GM21390 (cell line): ENCODE measurements around the gene SNX9.
"Not testable (repeated sequence)": the region's sequence is repeated elsewhere in the genome, so short reads cannot be mapped to it uniquely, and the experiment has no call there.

Source experiments
- ATAC-seq: cut with Tn5 transposase; IDR thresholded peaks from one replicate; pipeline ENCODE4 v1.9.1; 2021; ENCODE audit not compliant: unreplicated experiment

SNX9 gene

GRCh38 chr6:157967486-157967885 is 144.4 kb downstream of the SNX9 start:
- ATAC-seq = no peak

DNA sequence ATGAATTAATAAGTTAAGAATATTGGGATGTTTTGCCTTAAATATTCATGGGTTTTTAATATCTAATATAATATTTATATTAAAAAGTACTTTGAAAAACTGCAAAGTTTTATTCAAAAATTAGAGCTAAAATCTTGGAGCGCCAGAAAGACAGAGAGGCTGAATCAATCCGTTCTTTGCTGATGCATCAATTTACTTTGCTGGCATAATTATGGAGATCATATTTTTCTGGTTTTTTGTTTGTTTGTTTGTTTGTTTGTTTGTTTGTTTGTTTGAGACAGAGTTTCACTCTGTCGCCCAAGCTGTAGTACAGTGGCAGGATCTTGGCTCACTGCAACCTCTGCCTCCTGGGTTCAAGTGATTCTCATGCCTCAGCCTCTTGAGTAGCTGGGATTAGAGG is 149.1 kb downstream of the SNX9 start:
- not testable (repeated sequence) for ATAC-seq

GRCh38 chr6:157974341-157974894 is 151.4 kb downstream of the SNX9 start:
- no peak for ATAC-seq

GRCh38 chr6:157974967-157975366 is 151.9 kb downstream of the SNX9 start:
- no peak for ATAC-seq

GRCh38 chr6:157975456-157975855 is 152.4 kb downstream of the SNX9 start:
- no peak for ATAC-seq

DNA sequence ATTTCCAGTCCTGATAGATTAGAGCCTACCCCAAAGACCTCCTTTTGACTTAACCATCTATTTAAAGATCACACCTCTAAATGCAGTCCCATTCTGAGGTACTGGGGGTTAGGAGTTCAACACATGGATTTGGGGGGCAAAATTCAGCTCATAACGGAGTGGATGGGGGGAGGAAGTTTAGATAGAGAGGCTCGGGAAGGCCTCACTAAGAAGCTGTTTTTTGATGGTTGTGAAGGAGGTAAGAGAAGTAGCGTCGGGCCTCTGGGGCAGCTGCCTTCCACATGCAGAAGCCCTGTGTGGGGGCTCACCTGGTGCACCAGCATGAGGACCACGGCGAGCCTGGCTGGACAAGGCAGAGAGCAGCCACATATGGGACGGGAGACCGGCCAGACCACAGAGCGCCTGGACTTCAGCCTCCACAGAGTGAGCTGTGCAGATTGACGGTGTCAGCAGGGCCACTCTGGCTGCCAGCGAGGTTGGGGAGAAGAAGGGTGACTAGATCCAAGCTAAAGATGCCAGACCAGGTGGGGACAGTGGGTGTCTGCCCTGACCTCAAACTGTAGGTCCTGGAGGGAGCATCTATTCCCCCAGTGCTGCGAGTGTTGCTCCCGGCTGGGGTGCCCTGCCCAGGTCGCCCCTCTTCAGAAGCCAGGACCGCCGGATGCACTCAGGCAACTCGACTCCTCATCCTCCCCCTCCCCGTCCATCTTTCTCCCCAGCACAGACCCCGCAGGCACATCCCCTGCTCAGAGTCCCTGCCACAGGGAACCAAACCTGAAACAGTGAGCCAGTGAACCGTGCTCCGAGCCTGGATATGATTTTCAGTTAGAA is 153.5 kb downstream of the SNX9 start:
- ATAC-seq = no peak

DNA sequence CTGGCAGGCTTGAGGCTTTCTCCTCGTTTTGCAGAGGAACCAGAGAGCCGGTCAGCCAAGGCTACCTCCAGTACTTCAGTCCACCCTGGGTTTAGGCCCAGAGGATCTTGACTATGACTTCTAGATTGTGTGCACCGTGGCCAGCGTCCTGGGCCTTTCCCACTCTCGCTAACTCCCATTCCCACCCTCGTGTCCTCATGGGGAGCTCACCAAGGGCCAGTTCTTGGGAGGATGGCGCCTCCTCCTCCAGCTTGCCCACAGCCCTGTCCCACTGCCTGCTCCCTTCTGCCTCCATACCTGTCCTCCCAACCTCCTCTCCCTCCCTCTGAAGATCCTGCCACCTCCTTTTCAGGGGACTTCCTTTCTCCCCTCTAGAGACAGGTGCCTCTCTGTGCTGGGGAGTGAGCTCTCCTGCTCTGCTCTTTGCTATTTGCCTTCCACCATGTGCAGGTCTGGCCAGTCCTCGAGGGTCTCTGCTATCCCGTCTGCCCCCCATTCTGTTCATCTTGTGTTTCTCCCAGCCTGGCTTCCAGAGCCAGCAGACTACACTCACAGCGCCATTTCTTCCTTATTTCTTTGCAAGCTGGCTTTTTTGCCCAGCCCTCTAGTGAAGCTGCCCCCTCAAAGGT is 154.2 kb downstream of the SNX9 start:
- ATAC-seq = no peak

DNA sequence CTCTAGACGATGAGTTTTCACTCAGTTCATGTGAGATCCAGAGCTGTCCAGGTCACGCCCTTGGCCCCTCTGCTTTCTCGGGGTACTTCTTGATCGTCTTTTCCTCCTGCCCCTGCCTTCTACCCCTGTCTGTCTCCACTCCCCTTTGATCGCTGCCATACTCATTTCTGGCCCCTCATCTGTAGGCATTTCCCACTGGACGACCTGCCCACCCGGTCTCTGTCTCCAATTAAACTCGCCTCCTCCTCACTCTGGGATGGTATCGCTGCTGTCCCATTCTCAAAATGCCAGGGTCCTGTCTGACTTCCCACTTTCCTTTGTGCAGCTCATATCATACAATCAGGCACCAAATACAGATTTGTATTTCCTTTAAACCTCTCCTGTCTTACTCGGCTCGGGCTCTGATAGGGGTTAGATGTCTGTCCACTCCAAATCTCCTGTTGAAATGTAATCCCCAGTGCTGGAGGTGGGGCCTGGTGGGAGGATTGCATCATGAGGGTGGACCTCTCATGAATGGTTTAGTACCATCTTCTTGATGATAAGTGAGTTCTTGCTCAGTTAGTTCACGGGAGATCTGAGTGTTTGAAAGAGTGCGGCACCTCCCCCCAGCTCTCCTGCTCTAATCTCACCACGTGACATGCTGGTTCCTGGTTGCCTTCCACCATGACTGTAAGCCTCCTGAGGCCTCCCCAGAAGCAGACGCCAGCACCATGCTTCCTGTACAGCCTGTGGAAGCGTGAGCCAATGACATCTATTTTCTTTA is 155.2 kb downstream of the SNX9 start:
- ATAC-seq = no peak

- ATAC-seq = peak; percentile 19
These were observed 157.5 kb downstream of the SNX9 start for GRCh38 chr6:157980288-157981131.

DNA sequence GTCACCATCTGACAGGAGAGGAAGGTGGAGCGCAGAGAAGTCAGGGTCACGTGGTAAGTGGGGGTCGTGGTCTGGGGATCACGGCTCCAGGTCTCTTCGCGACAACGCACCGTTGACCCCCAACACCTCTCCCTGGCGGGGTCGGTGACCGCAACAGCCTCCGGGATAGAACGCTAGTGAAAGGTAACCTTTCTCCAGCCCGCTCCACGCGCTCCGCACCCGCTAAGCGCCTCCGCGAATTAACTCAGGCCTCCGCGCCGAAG is 158.0 kb downstream of the SNX9 start:
- no peak for ATAC-seq

- peak; percentile 84 for ATAC-seq
These were observed 158.5 kb downstream of the SNX9 start, which contains the start of gene SYNJ2 for GRCh38 chr6:157981395-157982101. Gene SYNJ2, plus strand, starts transcription at chr6:157981863. Its CDS starts 99 bp downstream, at chr6:157981962.

DNA sequence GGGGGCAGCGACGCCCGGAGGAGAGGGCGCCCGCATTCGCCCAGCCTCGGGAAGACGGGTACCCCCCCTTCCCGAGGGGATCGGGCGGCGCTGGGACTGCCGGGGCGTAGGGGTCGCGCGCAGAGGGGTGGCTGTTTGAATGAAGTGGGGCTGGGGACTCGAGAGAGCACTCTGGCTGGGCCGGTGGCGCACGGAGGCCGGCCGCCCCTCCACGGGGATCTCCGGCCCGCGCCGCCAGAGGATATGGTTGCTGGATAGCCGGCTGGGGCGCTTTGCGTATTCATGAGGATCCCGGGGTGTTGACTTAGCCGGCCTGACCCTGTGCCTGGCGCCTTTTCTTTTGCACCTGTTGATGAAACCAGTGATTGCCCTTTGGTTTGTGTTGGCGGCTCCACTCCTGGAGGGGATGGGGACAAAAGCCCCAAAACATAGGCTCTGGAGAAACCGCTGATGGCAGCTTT is 159.1 kb downstream of the SNX9 start:
- peak; percentile 35 for ATAC-seq

DNA sequence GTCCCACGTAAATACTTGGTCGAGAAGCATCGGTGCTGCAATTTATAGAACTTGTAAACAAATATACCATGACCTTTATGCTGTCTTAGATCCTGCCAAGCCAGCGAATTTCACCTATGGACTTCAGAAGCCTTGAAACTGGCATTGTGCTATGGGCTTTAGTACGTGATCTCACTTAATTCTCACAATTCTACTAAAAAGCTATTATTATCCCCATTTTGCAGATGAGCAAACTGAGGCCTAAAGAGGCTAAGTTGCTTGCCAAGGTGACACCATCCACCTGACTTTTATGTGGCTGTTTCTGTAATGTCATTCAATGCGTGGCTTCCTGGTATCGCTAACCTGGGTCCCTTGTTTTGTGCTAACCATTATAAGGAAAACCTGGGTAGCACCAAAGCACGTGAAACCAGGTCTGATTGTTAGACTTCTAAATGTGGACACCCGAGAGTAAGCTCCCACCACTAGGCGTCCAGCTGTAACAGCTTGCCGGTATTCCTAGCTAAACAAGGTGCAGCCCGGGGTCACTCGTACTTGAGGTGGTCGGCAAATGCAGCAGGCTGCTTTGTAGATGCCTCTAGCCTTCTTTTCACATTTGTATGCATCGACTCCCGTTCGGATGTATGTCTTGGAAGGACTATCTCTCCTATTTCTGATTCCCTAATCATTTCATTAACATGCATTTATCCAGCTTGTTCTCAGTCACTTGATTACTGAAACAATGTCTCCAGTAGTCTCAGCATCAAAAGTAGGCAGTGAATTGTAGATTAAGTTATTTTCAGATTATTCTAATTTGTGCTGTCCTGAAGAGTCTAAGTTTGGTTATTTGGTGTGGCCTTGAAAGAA is 159.7 kb downstream of the SNX9 start:
- no peak for ATAC-seq

DNA sequence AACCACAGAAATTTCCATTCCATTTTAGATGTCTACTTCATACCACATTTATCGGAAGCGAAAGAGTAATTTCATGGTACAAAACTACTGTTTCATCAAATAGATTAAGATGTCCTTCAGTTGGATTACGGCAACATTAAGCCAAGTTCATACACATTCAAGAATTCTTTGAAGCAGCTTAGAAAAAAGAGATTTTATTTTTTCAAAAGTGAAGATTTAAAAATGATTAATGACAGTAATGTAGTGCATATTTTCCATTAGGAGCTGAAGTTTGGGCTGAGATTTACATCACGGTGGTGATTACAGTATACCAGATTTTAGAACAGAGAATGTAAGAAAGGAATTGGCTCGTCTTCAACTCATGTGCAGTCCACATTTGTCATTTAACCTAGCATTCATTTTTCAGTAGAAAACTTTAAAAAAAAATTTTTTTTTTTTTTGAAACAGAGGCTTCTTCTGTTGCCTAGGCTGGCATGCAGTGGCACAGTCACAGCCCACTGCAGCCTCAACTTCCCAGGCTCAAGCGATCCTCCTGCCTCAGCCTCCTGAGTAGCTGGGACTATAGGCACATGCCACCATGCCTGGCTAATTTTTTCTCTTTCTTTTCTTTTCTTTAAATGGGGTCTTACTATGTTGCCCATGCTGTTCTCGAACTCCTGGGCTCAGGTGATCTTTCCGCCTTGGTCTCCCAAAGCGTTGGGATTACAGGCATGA is 160.5 kb downstream of the SNX9 start:
- no peak for ATAC-seq

GRCh38 chr6:157984128-157984527 is 161.1 kb downstream of the SNX9 start:
- no peak for ATAC-seq

- no peak for ATAC-seq
These were observed 161.7 kb downstream of the SNX9 start for GRCh38 chr6:157984686-157985225.

DNA sequence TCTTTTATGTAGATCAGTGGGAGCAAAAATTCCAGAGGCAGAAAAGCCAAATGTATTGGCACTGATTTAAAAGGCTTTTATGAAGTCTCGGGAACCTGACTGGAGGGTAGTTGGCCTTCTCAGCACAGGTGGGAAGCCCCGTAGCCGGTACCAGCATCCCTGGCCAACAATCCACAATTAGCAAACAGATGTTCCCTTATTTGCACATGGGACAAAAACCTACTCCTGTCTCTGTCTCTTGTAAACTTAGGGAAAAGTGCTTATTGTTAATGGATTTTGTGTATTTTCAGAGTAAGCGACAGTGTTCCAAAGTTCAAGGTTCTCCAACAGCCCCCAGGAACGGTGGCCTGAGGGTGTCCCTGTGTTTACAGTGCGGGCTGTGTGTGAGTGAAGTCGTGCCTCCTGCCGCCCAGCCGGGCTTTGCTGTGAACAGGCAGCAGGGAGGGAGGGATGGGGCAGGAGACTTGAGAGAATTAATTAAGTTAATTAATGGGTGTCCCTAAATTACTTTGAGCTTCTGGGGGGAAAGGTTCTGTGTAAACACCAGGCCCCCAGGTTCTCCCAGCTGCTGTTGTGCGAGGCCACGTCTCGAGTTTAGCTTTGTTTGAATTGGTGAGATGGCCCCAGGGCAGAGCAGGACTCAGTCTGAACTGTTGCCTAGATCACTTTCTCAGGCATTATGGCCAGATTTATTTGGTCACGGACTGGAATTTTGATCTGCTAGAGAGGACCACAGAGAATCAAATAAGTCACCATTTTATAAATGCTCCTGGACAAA is 162.5 kb downstream of the SNX9 start:
- ATAC-seq = no peak
